IPS DF 19.7 (cell line): ENCODE measurements around the gene HEATR5A.
"Not testable (repeated sequence)": the region's sequence is repeated elsewhere in the genome, so short reads cannot be mapped to it uniquely, and the experiment has no call there.

ENCODE experiments used
- DNase-seq: peaks from one replicate; pipeline ENCODE4 v3.0.0-alpha.2; 2013; ENCODE audit warnings: low read depth, low spot score

The HEATR5A gene

DNA sequence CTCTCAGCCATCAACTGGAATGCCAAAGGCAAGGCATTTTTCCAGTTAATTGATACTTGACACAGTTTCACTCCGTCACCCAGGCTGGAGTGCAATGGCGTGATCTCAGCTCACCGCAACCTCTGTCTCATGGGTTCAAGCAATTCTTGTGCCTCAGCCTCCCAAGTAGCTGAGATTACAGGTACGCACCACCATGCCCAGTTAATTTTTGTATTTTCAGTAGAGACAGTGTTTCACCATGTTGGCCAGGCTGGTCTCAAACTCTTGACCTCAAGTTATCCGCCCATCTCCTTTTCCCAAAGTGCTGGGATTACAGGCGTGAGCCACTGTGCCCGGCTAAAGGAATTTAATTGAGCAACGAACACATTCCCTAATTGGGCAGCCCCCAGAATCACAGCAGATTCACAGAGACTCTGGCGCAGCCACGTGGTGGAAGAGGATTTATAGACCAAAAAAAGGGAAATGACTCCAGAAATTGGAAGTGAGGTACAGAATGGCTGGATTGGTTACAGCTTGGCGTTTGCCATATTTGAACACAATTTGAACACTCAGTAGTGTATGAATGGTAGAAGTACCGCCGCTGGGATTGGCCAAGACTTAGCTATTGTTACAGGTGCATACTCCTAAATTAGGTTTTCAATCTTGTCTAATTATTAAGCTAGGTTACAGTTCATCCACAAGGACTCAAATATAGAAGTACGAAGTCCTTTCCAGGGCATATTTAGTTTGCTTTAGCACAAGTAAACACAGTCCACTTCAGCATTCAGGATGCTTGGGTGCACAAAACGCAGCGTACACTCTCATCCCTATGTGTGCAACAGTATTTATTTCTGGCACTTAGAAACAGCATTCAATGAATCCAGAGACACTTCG is 162.6 kb downstream of the HEATR5A start:
- not testable (repeated sequence) for DNase-seq

DNA sequence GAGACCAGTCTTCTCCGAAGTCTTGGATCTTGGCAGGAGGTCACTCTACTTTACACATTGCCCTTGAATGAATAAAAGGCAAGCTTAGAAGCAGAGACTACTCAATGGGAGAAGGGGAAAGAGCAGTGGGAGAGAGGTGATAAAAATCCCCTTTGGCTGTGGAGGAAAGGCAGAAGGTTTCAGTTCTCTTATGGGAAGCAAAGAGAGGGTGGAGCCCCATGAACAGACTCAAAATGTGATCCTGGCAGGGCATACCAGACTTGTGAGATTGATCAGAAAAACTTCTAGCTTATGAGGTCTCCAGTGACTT is 163.2 kb downstream of the HEATR5A start:
- no peak for DNase-seq

DNA sequence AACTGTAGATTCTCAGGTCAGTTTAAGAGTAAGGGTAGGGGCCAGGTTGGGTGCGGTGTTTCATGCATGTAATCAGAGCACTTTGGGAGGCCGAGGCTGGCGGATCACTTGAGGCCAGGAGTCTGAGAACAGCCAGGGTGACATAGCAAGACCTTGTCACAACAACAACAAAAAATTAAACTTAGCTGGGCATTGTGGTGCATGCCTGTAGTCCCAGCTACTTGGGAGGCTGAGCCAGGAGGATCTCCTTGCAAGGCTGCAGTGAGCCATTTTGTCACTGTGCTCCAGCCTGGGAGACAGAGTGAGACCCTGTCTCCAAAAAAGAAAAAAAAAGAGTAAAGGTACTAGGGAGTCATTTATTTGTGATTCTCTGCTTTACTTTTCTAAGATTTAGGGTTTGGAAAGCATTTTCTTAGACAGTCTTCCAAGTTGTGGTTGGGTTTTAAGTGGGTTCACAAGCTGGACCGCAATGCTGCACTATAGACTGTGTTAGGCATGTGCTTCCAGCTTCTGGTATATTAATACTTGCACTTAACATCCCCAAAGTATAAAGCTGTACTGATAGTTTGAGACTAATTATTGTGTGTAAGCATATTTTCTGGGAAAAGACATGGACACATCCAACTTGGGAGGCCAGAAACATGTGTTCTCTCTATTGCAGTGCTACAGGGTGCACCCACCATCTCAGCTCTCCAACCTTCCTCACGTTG is 163.7 kb downstream of the HEATR5A start:
- no peak for DNase-seq

DNA sequence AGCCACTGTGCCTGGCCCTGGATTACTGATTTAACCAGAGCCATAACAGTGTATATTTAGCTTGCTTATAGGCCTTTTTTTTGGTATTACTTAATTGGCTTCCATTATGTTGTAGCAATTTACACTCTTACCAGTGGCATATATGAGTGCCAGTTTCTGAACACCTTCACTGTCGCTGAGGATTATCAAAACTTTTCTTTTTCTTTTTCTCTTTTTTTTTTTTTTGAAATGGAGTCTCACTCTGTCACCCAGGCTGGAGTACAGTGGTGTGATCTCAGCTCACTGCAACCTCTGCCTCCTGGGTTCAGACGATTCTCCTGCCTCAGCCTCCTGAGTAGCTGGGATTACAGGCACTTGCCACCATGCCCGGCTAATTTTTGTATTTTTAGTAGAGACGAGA is 164.4 kb downstream of the HEATR5A start:
- not testable (repeated sequence) for DNase-seq

DNA sequence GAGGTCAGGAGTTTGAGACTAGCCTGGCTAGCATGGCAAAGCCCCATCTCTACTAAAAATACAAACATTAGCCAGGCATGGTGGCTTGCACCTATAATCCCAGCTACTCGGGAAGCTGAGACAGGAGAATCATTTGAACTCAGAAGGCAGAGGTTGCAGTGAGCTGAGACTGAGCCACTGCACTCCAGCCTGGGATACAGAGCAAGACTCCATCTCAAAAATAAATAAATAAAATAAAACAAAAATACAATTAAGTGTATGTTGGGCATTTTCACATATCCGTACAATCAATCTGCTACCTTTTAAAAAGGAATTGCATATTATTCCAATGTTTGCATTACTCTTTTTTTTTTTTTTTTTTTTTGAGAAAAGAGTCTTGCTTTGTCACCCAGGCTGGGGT is 165.1 kb downstream of the HEATR5A start:
- no peak for DNase-seq

DNA sequence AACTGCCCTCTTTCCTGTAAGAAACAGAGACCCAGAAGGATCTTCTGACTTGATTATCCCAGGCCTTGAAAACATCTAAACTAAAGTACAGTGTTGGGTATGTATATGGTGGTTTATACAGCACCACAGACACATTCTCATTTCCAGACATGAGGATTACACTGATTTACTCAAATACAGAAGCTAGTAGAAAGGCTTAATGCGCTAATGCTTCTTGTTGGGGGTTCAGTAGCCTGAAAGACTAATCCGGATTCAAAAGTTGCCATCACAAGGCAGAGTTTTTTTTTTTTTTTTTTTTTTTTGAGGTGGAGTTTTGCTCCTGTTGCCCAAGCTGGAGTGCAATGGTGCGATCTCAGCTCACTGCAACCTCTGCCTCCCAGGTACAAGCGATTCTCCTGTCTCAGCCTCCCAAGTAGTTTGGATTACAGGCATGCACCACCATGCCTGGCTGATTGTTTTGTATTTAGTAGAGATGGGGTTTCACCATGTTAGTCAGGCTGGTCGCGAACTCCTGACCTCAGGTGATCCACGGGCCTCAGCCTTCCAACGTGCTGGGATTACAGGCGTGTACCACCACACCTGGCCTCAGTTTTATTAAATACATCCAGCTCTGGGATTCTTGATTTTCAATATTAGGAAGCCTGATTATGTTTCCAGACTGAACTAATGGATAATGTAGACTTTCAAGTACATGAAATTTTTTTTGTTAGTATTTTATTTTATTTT is 166.4 kb downstream of the HEATR5A start:
- DNase-seq = no peak

DNA sequence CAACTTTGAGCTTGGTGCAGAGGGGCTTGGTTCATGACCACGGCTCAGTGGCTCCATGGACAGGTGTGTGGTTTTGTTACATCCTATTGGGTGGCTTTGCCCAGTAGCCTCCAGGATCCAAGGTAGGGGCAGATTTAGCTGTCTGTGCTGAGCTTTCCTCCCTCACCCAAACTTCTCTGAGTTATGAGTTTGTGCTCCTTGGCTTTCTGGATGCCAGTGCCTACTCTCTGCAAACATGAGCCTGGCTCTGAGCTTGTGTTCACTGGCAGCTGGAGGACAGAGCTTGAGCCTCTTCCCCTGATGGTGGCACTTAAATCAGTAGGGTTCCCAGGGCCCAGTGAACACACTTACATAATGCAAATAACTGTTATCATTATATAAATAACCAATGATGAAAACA is 167.5 kb downstream of the HEATR5A start:
- DNase-seq = no peak

DNA sequence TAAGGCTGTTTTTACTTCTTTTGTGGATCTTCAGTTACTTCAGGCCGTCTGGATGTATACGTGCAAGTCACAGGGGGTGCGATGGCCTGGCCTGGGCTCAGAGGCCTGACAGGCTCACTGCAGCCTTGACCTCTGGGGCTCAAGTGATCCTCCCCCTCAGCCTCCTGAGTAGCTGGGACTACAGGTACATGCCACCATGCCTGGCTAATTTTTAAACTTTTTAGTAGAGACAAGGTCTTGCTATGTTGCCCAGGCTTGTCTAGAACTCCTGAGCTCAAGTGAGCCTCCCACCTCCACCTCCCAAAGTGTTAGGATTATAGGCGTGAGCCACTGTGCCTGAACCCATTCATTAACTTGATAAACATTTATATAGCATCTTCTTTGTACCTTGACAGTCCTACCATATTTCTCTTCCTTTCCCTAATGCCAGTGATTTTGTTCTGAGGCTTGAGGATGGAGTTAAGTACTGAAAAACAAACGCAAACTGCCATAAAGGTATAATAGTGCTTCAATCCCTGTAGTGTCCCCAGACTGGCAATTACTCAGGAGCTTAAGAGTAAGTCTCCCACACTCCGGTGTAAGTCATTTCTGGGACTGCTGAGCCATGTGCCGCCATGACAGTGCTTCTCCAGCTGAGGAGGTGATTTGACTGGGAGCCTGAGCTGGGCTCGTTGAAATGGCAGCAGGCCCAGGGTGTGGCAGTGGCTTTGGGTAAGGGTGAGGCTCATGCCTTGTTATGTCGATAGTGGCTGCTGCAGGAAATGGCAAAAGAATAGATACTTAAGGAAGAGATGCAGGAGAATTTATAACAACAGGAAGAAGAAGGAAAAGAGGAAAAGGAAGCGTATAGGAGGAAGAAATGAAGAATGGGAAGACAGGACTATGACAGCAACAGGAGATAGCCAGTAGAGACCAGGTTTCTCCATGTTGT is 169.1 kb downstream of the HEATR5A start:
- no peak for DNase-seq

DNA sequence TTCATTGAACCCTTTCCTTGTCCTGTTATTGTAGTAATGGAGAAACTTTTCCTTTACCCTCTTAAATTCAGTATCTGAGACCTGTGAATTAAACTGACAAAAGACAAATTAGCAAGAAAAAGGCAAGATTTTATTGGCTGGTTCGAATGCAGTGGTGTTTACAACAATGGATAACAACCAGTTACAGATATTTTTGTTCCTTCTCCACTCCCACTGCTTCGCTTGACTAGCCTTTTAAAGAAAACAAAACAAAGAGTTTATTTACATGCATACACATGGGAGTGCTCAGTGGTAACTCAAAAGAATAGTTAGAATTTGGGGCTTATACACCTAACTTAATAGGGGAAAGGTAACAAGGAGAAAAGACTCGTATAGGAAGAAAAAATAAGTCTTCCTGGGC is 175.7 kb downstream of the HEATR5A start:
- no peak for DNase-seq

DNA sequence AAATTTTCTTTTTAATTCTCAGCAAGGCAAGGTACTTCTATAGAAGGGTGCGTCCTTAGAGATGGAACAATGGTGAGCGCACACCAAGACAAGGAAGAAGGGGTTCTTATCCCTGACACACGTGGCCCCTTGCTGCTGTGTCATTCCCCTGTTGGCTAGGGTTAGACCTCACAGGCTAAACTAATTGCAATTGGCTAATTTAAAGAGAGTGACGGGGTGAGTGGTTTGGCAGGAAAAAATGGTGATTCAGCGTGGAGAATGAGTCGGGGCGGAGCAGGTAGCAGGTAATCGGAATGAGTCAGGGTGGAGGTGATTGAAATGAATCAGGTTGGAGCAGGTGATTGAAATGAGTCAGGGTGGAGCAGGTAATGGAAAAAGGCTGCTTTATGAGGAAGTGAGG is 176.5 kb downstream of the HEATR5A start:
- DNase-seq = no peak

DNA sequence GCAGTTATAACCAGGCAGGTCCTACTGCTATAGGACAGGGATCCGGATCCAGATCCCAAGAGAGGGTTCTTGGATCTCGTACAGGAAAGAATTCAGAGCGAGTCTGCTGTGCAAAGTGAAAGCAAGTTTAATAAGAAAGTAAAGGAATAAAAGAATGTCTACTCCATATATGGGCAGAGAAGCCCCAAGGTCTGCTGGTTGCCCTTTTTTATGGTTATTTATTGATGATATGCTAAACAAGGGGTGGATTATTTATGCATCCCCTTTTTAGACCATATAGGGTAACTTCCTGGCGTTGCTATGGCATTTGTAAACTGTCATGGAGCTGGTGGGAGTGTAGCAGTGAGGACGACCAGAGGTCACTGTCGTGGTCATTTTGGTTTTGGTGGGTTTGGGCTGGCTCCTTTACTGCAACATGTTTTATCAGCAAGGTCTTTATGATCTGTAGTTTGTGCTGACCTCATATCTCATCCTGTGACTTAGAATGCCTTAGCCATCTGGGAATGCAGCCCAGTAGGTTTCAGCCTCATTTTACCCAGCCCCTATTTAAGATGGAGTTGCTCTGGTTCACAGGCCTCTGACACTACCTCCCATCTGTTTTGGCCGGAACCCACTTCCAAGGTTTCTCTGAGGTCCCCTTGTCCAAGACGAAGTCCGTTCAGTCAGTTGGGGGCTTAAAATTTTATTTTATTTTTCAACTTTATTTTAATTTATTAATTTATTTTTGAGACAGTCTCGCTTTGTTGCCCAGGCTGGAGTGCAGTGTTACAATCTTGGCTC is 178.0 kb downstream of the HEATR5A start:
- not testable (repeated sequence) for DNase-seq
